ENCODE data around the gene HLF.
A peak's percentile ranks its signal among the peaks of the same experiment; 100 is the strongest.

HLF gene

GRCh38 chr17:55332296-55333041, 67.7 kb downstream of the HLF start:
- no peak for DNase-seq (ENCODE audit: low read depth)

GRCh38 chr17:55334285-55334684, 69.5 kb downstream of the HLF start:
- DNase-seq (ENCODE audit: low read depth) = no peak

DNA sequence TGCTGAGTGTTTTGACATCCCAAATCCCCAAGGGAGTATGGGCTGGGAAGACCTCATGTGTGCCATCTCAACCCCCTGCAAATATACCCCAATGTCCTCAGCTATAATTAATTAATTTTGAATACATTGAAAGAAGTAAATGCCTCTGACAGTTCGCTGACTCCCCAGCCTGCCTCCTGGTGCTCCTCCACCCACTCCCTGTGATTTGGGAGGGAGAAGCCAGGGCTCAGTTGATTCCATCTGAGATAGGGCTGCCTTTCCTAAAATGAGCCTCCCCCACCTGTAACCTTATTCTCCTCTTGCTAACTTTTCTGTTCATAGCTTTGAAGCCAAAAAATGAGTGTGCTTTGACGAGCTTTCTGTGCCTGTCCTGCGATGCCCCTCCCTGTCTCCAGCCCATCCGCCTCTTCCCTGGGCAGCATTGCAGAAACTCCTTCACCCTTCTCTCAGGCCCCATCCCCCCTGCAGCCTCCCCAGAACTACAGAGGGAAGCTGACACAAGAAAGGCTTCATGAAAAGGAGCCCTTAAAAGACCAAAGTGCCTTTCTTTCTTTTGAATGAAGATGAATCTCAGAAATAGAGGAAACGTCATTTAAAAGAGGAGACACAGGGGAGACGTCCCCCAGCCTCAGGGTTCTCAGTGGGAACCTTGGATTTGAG, 70.3 kb downstream of the HLF start:
- DNase-seq (ENCODE audit: low read depth) = no peak

- no peak for DNase-seq (ENCODE audit: low read depth)
These were observed 70.9 kb downstream of the HLF start for GRCh38 chr17:55335625-55336024.

DNA sequence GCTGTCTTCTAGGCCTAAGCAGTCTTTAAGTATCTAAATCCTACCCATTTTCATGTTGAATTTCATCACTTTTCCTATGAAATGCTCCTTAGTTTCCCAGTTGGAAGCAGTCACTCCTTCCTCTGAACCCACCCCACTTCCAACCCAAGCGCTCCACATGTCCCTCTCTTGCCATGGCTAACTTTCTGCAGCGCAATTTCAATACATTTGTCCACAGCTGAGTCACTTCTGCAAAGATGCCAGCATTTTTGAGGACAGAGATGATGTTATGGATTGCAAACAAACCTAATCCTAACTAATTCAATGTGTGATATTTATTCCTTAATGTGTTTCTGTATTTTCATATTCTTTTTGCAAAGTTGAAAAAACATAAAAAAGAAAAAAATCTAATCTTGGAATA, 71.7 kb downstream of the HLF start:
- DNase-seq (ENCODE audit: low read depth) = no peak

DNA sequence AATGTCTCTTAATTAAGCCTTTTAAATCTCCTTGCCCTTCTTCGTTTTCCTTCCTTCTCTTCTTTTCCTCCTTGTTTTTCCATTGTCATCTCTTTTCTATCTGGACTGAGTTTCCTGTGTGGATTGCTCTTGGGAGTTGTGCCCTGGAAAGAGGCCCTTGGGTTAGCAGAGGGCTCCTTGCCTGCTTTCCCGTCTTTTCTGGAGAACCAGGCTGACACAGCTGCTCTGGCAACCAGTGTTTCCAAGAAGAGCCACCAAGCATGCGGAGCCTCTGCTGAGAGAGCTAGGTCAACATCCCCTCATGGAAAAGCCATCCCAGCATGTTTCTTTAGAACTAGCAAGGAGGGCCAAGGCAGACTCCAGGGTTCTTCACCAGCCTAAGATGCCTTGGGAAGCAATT, 75.4 kb downstream of the HLF start:
- DNase-seq (ENCODE audit: low read depth) = no peak

DNA sequence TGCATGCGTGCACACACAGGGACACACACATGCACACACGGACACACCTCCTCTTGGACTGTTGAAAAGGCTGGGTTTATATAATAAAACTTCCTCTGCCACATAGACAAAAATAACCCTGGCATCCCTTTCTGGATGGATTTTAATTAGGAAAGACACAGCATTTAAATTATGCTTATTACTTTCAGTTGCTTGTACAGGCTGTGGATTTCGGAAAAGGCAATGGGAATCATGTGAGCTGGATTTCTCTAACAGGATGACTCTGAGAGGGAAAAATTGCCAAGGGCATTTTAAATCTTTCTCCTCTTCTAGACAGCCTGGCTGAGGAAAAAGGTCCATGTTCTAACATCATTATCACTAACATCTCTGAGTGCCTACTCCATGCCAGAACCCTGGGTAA, 75.9 kb downstream of the HLF start:
- DNase-seq (ENCODE audit: low read depth) = no peak

DNA sequence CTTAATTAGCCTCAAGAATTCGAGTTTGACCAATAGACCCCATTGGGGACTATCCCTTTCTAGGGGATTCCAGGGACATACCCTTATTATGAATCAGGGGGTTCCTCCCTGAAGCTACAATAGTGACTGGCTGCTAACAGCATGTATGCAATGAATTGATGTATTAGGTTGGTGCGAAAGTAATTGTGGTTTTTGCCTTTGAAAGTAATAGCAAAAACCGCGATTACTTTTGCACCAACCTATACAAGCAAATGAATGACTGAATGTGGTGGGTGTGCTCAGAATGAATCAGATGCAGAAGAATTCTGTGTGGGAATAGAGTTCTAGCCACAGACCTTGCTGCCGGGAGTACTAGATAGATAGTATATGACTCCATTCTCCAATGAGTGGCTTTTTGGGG, 76.7 kb downstream of the HLF start:
- DNase-seq (ENCODE audit: low read depth) = no peak

- DNase-seq (ENCODE audit: low read depth) = no peak
These were observed 78.2 kb downstream of the HLF start for GRCh38 chr17:55342800-55343585.

DNA sequence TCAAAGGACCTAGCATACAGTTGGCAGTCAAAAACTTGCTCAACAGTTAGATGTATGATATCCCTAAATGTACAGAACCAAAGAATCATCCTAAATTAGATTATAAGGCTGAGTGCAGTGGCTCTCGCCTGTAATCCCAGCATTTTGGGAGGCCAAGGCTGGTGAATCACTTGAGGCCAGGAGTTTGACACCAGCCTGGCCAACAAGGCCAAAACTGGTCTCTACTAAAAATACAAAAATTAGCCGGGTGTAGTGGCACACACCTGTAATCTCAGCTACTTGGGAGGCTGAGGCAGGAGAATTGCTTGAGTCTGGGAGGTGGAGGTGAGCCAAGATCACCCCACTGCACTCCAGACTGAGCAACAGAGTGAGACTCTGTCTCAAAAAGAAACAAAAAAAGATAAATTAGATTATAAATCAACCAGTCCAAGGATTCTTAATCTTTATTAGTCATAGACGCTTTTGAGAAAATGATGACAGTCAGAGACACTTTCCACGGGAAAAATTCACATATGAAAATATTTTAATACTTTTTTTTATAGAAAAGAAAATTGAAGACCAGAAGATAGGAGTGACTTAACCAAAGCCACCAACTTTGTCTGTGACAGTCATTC, 79.2 kb downstream of the HLF start:
- no peak for DNase-seq (ENCODE audit: low read depth)

DNA sequence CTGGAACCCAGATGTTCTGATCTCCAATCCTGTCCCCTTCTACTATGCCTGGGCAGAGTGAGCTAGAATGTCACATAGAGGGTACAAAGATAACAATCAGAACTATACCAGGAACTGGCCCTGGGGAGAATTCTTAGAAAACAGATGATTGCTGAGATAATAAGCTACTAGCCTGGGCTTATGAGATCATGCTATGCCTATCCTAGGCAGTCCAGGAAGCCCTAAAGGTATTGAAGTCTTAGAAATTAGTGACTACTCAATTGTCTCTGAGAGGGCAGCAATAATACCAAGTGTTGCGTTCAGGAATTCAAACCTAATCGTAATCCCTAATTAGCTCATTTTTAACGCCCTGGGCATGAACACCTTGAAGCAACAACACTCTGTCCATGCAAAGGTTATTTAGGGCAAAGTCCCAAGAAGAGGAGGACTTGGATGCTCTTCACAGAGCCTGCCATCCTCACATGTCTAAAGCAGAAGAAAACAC, 79.8 kb downstream of the HLF start:
- DNase-seq (ENCODE audit: low read depth) = peak; percentile 82

DNA sequence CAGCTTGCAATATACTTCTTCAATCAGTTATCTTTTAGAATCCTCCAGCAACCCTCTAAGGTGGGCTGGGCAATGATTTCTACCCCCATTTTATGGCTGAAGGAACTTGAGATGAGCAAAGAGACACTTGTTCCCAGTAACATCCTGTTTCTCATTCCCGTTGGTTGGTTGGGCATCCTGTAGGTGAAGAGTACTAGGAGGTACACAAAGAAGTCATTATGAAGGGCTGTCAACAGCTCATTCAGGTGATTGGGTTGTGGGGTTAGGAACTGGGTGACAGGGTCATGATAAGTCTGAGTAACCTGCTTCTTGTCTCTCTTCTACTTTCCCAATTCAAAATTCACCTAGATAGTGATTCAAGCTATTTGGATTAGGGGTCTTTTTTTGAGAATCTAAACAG, 80.4 kb downstream of the HLF start:
- no peak for DNase-seq (ENCODE audit: low read depth)

DNA sequence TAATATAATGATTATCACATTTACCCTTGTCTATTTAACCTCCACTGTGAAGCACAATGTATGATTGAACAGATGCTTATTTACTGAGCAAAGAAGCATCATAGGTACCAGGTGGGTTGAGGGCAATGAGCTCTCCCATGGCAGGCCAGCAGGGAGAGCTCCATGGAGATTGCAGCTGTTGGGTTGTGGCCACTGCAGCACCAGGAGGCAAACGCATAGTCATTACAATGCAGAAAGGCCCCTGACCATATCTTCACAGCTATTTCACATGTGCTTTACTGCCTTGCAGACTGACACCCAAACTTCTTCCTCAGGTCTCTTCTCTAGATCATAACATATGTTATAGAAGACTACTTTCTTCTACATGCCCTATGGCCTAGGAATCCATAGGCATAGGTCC, 81.9 kb downstream of the HLF start:
- no peak for DNase-seq (ENCODE audit: low read depth)

DNA sequence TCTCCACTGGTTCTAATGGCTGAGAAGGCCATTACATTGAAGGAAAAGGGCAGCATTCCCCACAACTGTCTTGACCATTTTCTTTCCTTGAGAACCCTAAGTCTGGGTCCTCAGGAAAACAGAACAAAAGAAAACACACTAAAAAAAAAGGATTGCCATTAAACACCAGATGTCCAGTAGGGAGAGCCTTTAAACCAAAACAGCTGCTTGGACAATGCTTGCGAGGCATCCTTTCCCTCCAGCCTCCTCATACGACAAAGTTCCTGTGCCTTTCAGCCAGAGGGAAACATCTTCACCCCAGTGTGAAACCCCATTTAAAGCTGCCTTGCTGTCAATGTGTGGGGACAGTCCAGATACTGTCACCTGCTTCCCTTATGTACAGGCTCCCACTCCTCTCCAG, 82.6 kb downstream of the HLF start:
- DNase-seq (ENCODE audit: low read depth) = no peak

DNA sequence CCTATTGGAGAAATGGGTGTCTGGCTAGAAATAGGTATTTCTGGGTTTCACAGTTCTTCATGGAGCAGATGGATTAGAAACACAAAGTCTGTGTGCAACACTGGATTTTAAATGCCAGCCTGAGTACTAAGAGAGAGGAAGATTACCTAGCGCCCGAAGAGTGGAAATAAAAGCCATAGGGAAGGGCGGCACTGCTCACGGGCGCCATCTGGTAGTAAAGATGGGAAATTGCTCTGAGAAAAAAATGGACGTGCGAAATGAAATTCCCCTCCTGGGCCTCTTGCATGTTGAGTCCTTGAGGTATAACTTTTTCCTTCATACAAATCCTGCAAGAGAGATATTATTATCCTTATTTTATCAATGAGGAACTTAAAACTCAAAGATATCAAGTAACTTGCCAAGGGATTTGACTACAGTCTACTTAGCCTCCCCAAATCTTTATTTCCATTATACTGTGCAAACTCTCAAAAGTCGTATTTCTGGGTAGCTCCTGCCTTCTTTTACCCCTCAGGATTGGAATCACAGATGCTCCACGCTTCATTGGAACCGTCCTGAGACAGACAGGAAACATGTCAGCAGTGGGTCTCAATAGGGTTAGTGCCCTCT, 84.1 kb downstream of the HLF start:
- no peak for DNase-seq (ENCODE audit: low read depth)

GRCh38 chr17:55350825-55351205, 86.1 kb downstream of the HLF start:
- DNase-seq (ENCODE audit: low read depth) = no peak

DNA sequence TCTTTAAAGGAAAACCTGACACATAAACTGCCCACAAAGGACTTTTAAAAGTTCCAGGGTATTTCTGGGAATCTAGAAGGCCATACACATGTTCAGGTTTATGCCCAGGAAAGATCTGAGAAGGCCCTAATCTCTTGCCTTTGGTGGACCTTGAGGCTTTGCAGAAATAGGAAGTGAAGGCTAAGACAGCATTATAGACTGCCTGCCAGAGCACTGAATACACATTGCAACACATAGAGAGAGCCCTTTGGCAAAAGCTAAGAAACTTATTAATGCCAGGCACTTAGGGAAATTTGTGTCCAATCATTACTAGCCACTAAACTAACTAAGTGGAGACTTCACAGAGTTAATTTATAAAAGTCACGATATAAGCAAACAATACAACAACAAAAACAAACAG, 86.5 kb downstream of the HLF start:
- no peak for DNase-seq (ENCODE audit: low read depth)

- DNase-seq (ENCODE audit: low read depth) = no peak
These were observed 89.2 kb downstream of the HLF start for GRCh38 chr17:55354010-55354409.

GRCh38 chr17:55354941-55355340, 90.2 kb downstream of the HLF start:
- no peak for DNase-seq (ENCODE audit: low read depth)

- DNase-seq (ENCODE audit: low read depth) = peak; percentile 42
These were observed 91.9 kb downstream of the HLF start for GRCh38 chr17:55356434-55357328.

- no peak for DNase-seq (ENCODE audit: low read depth)
These were observed 96.2 kb downstream of the HLF start for GRCh38 chr17:55360971-55361370.

Data from CMK (cell line).